ENCODE measurements around the gene BMPR1A. TPM values are rescaled to one million over a fixed set of nuclear protein-coding genes. Genes with fewer than 3 reads are reported as not detected.

Gene BMPR1A
- total and polyA plus RNA-seq, 10 of the 15 experiments (the other 5 are each of a cell fraction or from before 2014, with no cell fraction given) = 2.3 to 22.7 (median 13.1) TPM

DNA sequence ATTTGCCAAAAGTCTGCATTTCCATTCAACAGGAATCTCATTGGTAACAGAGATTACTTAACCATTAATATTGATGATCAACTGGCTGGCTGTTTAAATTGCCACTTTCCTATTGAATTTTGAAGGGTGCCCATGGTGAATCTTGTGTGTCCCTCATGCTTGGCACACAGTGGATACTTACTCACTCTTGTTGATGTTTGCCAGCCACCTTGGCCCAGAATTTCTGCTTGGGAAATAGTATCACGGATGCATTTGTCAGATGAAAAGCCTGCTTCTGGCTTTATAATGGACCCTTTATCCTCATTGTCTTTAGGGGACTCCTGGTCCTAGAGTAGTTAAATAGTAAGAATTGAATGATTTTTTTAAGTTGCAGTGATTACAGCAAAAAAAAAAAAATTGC, 149.0 kb downstream of the BMPR1A start:
- WGBS (ENCODE audit: insufficient coverage, insufficient replicate concordance, low lambda C conversion rate, missing lambda C conversion rate) = 100% methylated on average over 1 of the region's 1 CpG
- no peak overlapping the region for H2AFZ ChIP-seq (ENCODE audit: control insufficient read depth, low read depth, low read length)
- RAD21 ChIA-PET (ENCODE audit: unreplicated experiment) = interaction anchor here (0.6 kb wide), 1 partner anchor 199 kb away, joined by 3 read pairs; no protein-coding TSS in a partner anchor
- in situ Hi-C loops (cut with MboI) = no loop called here
- no peak overlapping the region for H3K9ac ChIP-seq (ENCODE audit: control insufficient read depth, insufficient read depth, low read length)
- H3K4me3 ChIP-seq = no peak overlapping the region
- no peaks in the 10 kb centered on the region for H4K20me1 ChIP-seq (ENCODE audit: control insufficient read depth, insufficient read depth)
- no peaks in the 10 kb centered on the region for H3K27me3 ChIP-seq (replicated peaks in 1 of 2; ENCODE audit: control insufficient read depth in 2 of 2, insufficient read depth in 2 of 2, low read length in 1 of 2)
- CTCF ChIA-PET = interaction anchor here (0.6 to 1.7 kb wide), 8 partner anchors 10 to 505 kb away, joined by 3 to 4 read pairs (median 3); no protein-coding TSS in a partner anchor
- H3K79me2 ChIP-seq (ENCODE audit: control insufficient read depth, insufficient read depth, low read length) = no peaks in the 10 kb centered on the region
- no peak for FAIRE-seq
- H3K4me1 ChIP-seq (ENCODE audit: control insufficient read depth, insufficient read depth, low read length) = no peaks in the 10 kb centered on the region
- BruUV-seq (replicated peaks) = no TSS peak
- POLR2A ChIA-PET = interaction anchor here (0.6 kb wide), 1 partner anchor 302 kb away, joined by 4 read pairs; no protein-coding TSS in a partner anchor
- no peaks in the 10 kb centered on the region; the same call in 2 of the 3 replicates for H3K9me3 ChIP-seq (replicated peaks; ENCODE audit: control insufficient read depth, insufficient read depth, low read length)
- no peak for DNase-seq (ENCODE audit: low read depth, low spot score)
- H3K27ac ChIP-seq (ENCODE audit: control insufficient read depth, insufficient read depth) = no peak overlapping the region
- TF ChIP-seq, protein P1, sequence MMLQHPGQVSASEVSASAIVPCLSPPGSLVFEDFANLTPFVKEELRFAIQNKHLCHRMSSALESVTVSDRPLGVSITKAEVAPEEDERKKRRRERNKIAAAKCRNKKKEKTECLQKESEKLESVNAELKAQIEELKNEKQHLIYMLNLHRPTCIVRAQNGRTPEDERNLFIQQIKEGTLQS (IDR thresholded peaks at IDR 0.05; ENCODE audit: borderline replicate concordance, extremely low read depth, low read depth, low read length) = no peak
- TF ChIP-seq EGR1 (IDR thresholded peaks at IDR 0.05; ENCODE audit: borderline replicate concordance in 1 of 2, low read depth in 2 of 2, low read length in 2 of 2) (no peak), TARDBP (IDR thresholded peaks at IDR 0.05; ENCODE audit: borderline replicate concordance) (no peak), SP1 (IDR thresholded peaks at IDR 0.05; ENCODE audit: low read depth, low read length) (no peak), IRF4 (IDR thresholded peaks at IDR 0.05; ENCODE audit: low read depth, low read length) (no peak), SREBF1 (IDR thresholded peaks at IDR 0.05; ENCODE audit: low read length) (no peak), TCF12 (IDR thresholded peaks at IDR 0.05; ENCODE audit: low read depth, low read length) (no peak), RAD51 (IDR thresholded peaks at IDR 0.05) (no peak), ZSCAN29 (IDR thresholded peaks at IDR 0.05) (no peak), YY1 (IDR thresholded peaks at IDR 0.05; ENCODE audit: low read depth, low read length) (no peak), BCL11A (IDR thresholded peaks at IDR 0.05; ENCODE audit: low read depth, low read length) (no peak), FOXM1 (IDR thresholded peaks at IDR 0.05; ENCODE audit: low read depth, low read length) (no peak), PAX8 (IDR thresholded peaks at IDR 0.05) (no peak), GATAD2B (conservative IDR thresholded peaks at IDR 0.05; ENCODE audit: low read depth) (no peak)
- TF ChIP-seq, protein P2, sequence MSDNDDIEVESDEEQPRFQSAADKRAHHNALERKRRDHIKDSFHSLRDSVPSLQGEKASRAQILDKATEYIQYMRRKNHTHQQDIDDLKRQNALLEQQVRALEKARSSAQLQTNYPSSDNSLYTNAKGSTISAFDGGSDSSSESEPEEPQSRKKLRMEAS (IDR thresholded peaks at IDR 0.05; ENCODE audit: low read depth, low read length) = no peak
- TF ChIP-seq, protein P3, sequence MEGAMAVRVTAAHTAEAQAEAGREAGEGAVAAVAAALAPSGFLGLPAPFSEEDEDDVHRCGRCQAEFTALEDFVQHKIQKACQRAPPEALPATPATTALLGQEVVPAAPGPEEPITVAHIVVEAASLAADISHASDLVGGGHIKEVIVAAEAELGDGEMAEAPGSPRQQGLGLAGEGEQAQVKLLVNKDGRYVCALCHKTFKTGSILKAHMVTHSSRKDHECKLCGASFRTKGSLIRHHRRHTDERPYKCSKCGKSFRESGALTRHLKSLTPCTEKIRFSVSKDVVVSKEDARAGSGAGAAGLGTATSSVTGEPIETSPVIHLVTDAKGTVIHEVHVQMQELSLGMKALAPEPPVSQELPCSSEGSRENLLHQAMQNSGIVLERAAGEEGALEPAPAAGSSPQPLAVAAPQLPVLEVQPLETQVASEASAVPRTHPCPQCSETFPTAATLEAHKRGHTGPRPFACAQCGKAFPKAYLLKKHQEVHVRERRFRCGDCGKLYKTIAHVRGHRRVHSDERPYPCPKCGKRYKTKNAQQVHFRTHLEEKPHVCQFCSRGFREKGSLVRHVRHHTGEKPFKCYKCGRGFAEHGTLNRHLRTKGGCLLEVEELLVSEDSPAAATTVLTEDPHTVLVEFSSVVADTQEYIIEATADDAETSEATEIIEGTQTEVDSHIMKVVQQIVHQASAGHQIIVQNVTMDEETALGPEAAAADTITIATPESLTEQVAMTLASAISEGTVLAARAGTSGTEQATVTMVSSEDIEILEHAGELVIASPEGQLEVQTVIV (IDR thresholded peaks at IDR 0.05; ENCODE audit: borderline replicate concordance, partially characterized antibody) = no peak
- TF ChIP-seq, protein P4, sequence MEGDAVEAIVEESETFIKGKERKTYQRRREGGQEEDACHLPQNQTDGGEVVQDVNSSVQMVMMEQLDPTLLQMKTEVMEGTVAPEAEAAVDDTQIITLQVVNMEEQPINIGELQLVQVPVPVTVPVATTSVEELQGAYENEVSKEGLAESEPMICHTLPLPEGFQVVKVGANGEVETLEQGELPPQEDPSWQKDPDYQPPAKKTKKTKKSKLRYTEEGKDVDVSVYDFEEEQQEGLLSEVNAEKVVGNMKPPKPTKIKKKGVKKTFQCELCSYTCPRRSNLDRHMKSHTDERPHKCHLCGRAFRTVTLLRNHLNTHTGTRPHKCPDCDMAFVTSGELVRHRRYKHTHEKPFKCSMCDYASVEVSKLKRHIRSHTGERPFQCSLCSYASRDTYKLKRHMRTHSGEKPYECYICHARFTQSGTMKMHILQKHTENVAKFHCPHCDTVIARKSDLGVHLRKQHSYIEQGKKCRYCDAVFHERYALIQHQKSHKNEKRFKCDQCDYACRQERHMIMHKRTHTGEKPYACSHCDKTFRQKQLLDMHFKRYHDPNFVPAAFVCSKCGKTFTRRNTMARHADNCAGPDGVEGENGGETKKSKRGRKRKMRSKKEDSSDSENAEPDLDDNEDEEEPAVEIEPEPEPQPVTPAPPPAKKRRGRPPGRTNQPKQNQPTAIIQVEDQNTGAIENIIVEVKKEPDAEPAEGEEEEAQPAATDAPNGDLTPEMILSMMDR (IDR thresholded peaks at IDR 0.05 in 2 of 3, conservative IDR thresholded peaks at IDR 0.05 in 1 of 3; ENCODE audit: control insufficient read depth in 2 of 3, extremely low read depth in 1 of 3, insufficient read depth in 1 of 3, low read depth in 3 of 3, low read length in 3 of 3) = no peak
- ATAC-seq = no peak
- no peak overlapping the region for H3K4me2 ChIP-seq (ENCODE audit: control insufficient read depth, insufficient read depth)
- H3K36me3 ChIP-seq (ENCODE audit: control insufficient read depth in 2 of 2, insufficient read depth in 2 of 2, low read length in 1 of 2) = peaks cover 4 to 9% of the 10 kb centered on the region in 2 experiments; a peak in 3 of 4 replicates
- SMC1A ChIA-PET (ENCODE audit: uncharacterized antibody, unreplicated experiment) = interaction anchor here (1.6 kb wide), 1 partner anchor 153 kb away, joined by 4 read pairs; no protein-coding TSS in a partner anchor
- intact Hi-C loops (cut with micrococcal nuclease; ENCODE audit: unreplicated experiment) = no loop called here

Measured in GM12878 (cell line).